Keratinocyte (primary cell): ENCODE data around the gene CLEC2D. TPM values are rescaled to one million over a fixed set of nuclear protein-coding genes. Genes with fewer than 3 reads are reported as not detected.
"Not testable (repeated sequence)": the region's sequence is repeated elsewhere in the genome, so short reads cannot be mapped to it uniquely, and the experiment has no call there.

Experiments used
- DNase-seq: peaks from one replicate; pipeline ENCODE4 v3.0.0-alpha.2; 2011; ENCODE audit warnings: low read depth, missing footprints, low spot score
- FAIRE-seq: peaks from 2 replicates; lab custom pipeline; 2011; peaks lifted over from hg19 to GRCh38; lab: Jason Lieb, UNC
- H2AFZ ChIP-seq: 2 replicates; pipeline ENCODE4 v1.6.0; 2012; ENCODE audit warnings: low read length, control low read depth, inconsistent platforms; ENCODE audit not compliant: control insufficient read depth
- H3K27ac ChIP-seq: 2 replicates; pipeline ENCODE4 v1.5.1; 2011; ENCODE audit warnings: low read length; ENCODE audit not compliant: control insufficient read depth, insufficient read depth
- H3K27me3 ChIP-seq: 3 replicates; pipeline ENCODE4 v1.6.0; 2011; ENCODE audit warnings: low read length; ENCODE audit not compliant: control insufficient read depth, insufficient read depth; ENCODE audit errors: extremely low read depth
- H3K36me3 ChIP-seq, 2 experiments: 2 replicates in 1 of 2; 3 replicates in 1 of 2; pipeline ENCODE4 v1.5.1; 2011; ENCODE audit warnings: low read length in 2 of 2, mild to moderate bottlenecking in 1 of 2; ENCODE audit not compliant: control insufficient read depth in 2 of 2, insufficient read depth in 2 of 2; ENCODE audit errors: extremely low read depth in 1 of 2
- H3K4me1 ChIP-seq: 3 replicates; pipeline ENCODE4 v1.5.1; 2011; ENCODE audit warnings: low read length; ENCODE audit not compliant: control insufficient read depth, insufficient read depth; ENCODE audit errors: extremely low read depth
- H3K4me2 ChIP-seq: 3 replicates; pipeline ENCODE4 v1.6.0; 2011; ENCODE audit warnings: low read depth, low read length; ENCODE audit not compliant: control insufficient read depth, insufficient read depth; ENCODE audit errors: extremely low read depth
- H3K4me3 ChIP-seq, 3 experiments: fragments of 200-600 bp in 1 of 3; sonication (generic) in 1 of 3; 2 replicates in 2 of 3; 3 replicates in 1 of 3; pipeline ENCODE4 v1.5.1; 2011 to 2016; ENCODE audit warnings: low read length in 3 of 3, mild to moderate bottlenecking in 3 of 3, control low read depth in 2 of 3, inconsistent platforms in 1 of 3, low read depth in 1 of 3, mixed read lengths in 1 of 3, mixed run types in 1 of 3, moderate library complexity in 1 of 3; ENCODE audit not compliant: control insufficient read depth in 2 of 3, insufficient read depth in 2 of 3; ENCODE audit errors: extremely low read depth in 1 of 3
- H3K79me2 ChIP-seq: 2 replicates; pipeline ENCODE4 v1.6.0; 2012; ENCODE audit warnings: low read length; ENCODE audit not compliant: control insufficient read depth, insufficient read depth
- H3K9ac ChIP-seq: 3 replicates; pipeline ENCODE4 v1.6.0; 2011; ENCODE audit warnings: low read length; ENCODE audit not compliant: control insufficient read depth, insufficient read depth; ENCODE audit errors: extremely low read depth
- H3K9me1 ChIP-seq: 3 replicates; pipeline ENCODE4 v1.6.0; 2011; ENCODE audit warnings: low read length; ENCODE audit not compliant: control insufficient read depth, insufficient read depth; ENCODE audit errors: extremely low read depth
- H3K9me3 ChIP-seq: 2 replicates; pipeline ENCODE4 v1.5.1; 2012; ENCODE audit warnings: low read depth, low read length; ENCODE audit not compliant: control insufficient read depth
- H4K20me1 ChIP-seq: 3 replicates; pipeline ENCODE4 v1.6.0; 2011; ENCODE audit warnings: low read length; ENCODE audit not compliant: control insufficient read depth, insufficient read depth; ENCODE audit errors: extremely low read depth
- CTCF ChIP-seq, 3 experiments: IDR thresholded peaks in 1 of 3; conservative IDR thresholded peaks in 1 of 3; optimal IDR thresholded peaks in 1 of 3; 2 replicates in 2 of 3; 3 replicates in 1 of 3; pipeline versions ENCODE3 to v1.5.1; 2011; ENCODE audit warnings: low read length in 3 of 3, mild to moderate bottlenecking in 3 of 3, moderate library complexity in 2 of 3, control low read depth in 1 of 3, inconsistent platforms in 1 of 3; ENCODE audit not compliant: insufficient read depth in 2 of 3; ENCODE audit errors: extremely low read depth in 1 of 3
- EZH2 ChIP-seq: IDR thresholded peaks from one replicate; pipeline ENCODE4 v1.6.1; 2012; ENCODE audit warnings: inconsistent platforms, mild to moderate bottlenecking, low read length, moderate library complexity
- dilution Hi-C: fragments of 300-500 bp; cut with MboI; formaldehyde crosslinking; loops from one replicate; pipeline ENCODE4 v1.7.0; 2020; ENCODE audit warnings: low sequenced_read_pairs; ENCODE audit not compliant: extremely low pct_ligation_motif_present
- polyA plus RNA-seq, 5 experiments: library from polyadenylated mRNA; depleted of rRNA in 3 of 5; stranded (reverse) in 3 of 5; stranded (forward) in 1 of 5; unstranded in 1 of 5; fragments of >200 nt; gene quantifications; 1 replicate in 1 of 5; 2 replicates in 3 of 5; 3 replicates in 1 of 5; pipeline versions ENCODE4 v1.2.1 to v1.2.3, GENCODE V29; 2011 to 2012; ENCODE audit warnings: missing spikeins in 2 of 5, low read depth in 1 of 5, low replicate concordance in 1 of 5

CLEC2D gene
- polyA plus RNA-seq, 1 donor (not counting 4 experiments of a cell fraction or from before 2014, with no cell fraction given), result 2.3 TPM

DNA sequence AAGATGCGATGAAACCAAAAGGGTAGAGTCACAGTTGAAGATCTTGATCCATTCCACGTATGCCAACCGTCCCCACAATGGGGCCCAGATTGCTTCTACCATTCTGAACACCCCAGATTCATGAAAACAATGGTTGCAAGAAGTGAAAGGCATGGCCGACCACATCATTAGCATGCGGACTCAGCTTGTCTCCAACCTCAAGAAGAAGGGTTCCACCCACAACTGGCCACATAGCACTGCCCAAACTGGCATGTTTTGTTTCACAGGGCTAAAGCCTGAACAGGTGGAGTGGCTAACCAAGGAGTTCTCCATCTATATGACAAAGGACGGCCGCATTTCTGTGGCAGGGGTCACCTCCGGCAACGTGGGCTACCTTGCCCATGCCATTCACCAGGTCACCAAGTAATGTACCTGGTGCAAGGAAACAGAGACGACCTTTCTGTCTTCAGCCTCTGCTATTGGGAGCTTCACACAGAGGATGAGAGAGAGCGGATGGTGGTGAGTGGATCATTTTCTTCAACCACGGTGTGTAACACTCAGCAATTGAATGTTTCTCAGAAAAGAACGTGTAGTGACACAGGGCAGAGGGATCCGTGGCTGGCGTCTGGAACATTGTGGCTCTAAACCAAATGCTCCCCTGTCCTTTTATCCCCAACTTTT, 26.8 kb upstream of the CLEC2D start:
- no peak for TF ChIP-seq EZH2
- no peak for TF ChIP-seq CTCF (optimal IDR thresholded peaks at IDR 0.05 in 1 of 3, IDR thresholded peaks at IDR 0.05 in 1 of 3, conservative IDR thresholded peaks at IDR 0.05 in 1 of 3; ENCODE audit: extremely low read depth in 1 of 3, insufficient read depth in 2 of 3, low read length in 3 of 3)
- no peak overlapping the region for H3K4me2 ChIP-seq

DNA sequence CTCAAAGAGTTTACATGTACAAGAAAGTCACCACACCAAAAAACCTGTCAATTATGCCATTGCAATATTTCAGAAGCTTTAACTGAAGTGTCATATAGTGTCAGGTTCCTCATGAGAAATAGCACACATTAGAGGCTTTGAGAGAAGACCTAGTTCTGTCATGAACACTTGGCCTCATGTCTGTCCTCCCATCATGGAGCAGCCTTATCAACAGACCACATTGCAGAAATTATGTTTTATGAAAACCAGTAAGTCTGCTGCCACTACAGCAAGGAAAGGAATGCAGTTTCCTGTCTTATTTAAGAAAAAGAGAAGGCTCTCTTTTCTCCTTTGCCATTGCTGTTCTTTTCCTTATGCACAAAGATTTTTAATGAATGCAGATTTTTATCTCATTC, 26.2 kb upstream of the CLEC2D start:
- Histone ChIP-seq H3K27ac (no peak overlapping the region), H3K4me1 (peaks cover 12% of the 10 kb centered on the region), H3K36me3 (no peaks in the 10 kb centered on the region), H3K4me3 (no peak overlapping the region), H3K9me1 (no peaks in the 10 kb centered on the region), H3K9me3 (no peaks in the 10 kb centered on the region), H3K9ac (no peak overlapping the region), H3K27me3 (no peaks in the 10 kb centered on the region), H3K4me2 (no peak overlapping the region), H4K20me1 (no peaks in the 10 kb centered on the region), H2AFZ (no peak overlapping the region), H3K79me2 (no peaks in the 10 kb centered on the region)
- dilution Hi-C loops, result no loop called here
- no peak for TF ChIP-seq CTCF (optimal IDR thresholded peaks at IDR 0.05 in 1 of 3, IDR thresholded peaks at IDR 0.05 in 1 of 3, conservative IDR thresholded peaks at IDR 0.05 in 1 of 3; ENCODE audit: extremely low read depth in 1 of 3, insufficient read depth in 2 of 3, low read length in 3 of 3)
- no peak for TF ChIP-seq EZH2
- FAIRE-seq (no peak), DNase-seq (no peak)

More for the DNA sequence above, 26.8 kb upstream of the CLEC2D start:
- dilution Hi-C loops, result no loop called here
- no peaks in the 10 kb centered on the region for H3K9me3 ChIP-seq
- H3K4me3 ChIP-seq, result no peak overlapping the region
- H2AFZ ChIP-seq, result no peak overlapping the region
- H3K36me3 ChIP-seq, result no peaks in the 10 kb centered on the region
- no peak for FAIRE-seq
- no peak overlapping the region for H3K9ac ChIP-seq
- no peaks in the 10 kb centered on the region for H4K20me1 ChIP-seq
- H3K4me1 ChIP-seq, result peaks cover 12% of the 10 kb centered on the region
- H3K27me3 ChIP-seq, result no peaks in the 10 kb centered on the region
- H3K27ac ChIP-seq, result no peak overlapping the region
- no peak for DNase-seq
- no peaks in the 10 kb centered on the region for H3K79me2 ChIP-seq
- H3K9me1 ChIP-seq, result no peaks in the 10 kb centered on the region

- H4K20me1 ChIP-seq, H3K9ac ChIP-seq, H3K9me1 ChIP-seq, H3K79me2 ChIP-seq, dilution Hi-C loops, H3K9me3 ChIP-seq, H3K36me3 ChIP-seq, FAIRE-seq, H3K27ac ChIP-seq, H3K27me3 ChIP-seq, H3K4me2 ChIP-seq, H2AFZ ChIP-seq, DNase-seq, H3K4me3 ChIP-seq: not testable (repeated sequence)
- H3K4me1 ChIP-seq, result peaks cover 13% of the 10 kb centered on the region
Measured at GRCh38 chr12:9644985-9645551, 24.4 kb upstream of the CLEC2D start.
